Measurements from ENCODE around the gene ASPN. TPM values are rescaled to one million over a fixed set of nuclear protein-coding genes. Genes with fewer than 3 reads are reported as not detected.
A peak's percentile ranks its signal among the peaks of the same experiment; 100 is the strongest.

ASPN gene
- total and polyA plus RNA-seq, 10 of the 15 experiments (the other 5 are each of a cell fraction or from before 2014, with no cell fraction given), result 0.03 to 0.47 (median 0.42) TPM; not detected in 7

GRCh38 chr9:92507496-92507895, 25.2 kb upstream of the ASPN start (continued):
- TF ChIP-seq, protein P1, sequence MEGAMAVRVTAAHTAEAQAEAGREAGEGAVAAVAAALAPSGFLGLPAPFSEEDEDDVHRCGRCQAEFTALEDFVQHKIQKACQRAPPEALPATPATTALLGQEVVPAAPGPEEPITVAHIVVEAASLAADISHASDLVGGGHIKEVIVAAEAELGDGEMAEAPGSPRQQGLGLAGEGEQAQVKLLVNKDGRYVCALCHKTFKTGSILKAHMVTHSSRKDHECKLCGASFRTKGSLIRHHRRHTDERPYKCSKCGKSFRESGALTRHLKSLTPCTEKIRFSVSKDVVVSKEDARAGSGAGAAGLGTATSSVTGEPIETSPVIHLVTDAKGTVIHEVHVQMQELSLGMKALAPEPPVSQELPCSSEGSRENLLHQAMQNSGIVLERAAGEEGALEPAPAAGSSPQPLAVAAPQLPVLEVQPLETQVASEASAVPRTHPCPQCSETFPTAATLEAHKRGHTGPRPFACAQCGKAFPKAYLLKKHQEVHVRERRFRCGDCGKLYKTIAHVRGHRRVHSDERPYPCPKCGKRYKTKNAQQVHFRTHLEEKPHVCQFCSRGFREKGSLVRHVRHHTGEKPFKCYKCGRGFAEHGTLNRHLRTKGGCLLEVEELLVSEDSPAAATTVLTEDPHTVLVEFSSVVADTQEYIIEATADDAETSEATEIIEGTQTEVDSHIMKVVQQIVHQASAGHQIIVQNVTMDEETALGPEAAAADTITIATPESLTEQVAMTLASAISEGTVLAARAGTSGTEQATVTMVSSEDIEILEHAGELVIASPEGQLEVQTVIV (IDR thresholded peaks at IDR 0.05; ENCODE audit: borderline replicate concordance, partially characterized antibody), result no peak
- no peak for TF ChIP-seq GATAD2B (conservative IDR thresholded peaks at IDR 0.05; ENCODE audit: low read depth)

GRCh38 chr9:92507005-92507404, 24.7 kb upstream of the ASPN start:
- Histone ChIP-seq H3K79me2 (ENCODE audit: control insufficient read depth, insufficient read depth, low read length) (no peaks in the 10 kb centered on the region), H3K27ac (ENCODE audit: control insufficient read depth, insufficient read depth) (no peak overlapping the region), H3K4me1 (ENCODE audit: control insufficient read depth, insufficient read depth, low read length) (peaks cover 3% of the 10 kb centered on the region; the same call in 1 of the 2 replicates), H3K36me3 (ENCODE audit: control insufficient read depth in 2 of 2, insufficient read depth in 2 of 2, low read length in 1 of 2) (no peaks in the 10 kb centered on the region), H3K9ac (ENCODE audit: control insufficient read depth, insufficient read depth, low read length) (no peak overlapping the region), H3K9me3 (replicated peaks; ENCODE audit: control insufficient read depth, insufficient read depth, low read length) (no peaks in the 10 kb centered on the region), H3K4me2 (ENCODE audit: control insufficient read depth, insufficient read depth) (no peak overlapping the region), H3K4me3 (no peak overlapping the region), H4K20me1 (ENCODE audit: control insufficient read depth, insufficient read depth) (no peaks in the 10 kb centered on the region), H3K27me3 (replicated peaks in 1 of 2; ENCODE audit: control insufficient read depth in 2 of 2, insufficient read depth in 2 of 2, low read length in 1 of 2) (no peaks in the 10 kb centered on the region), H2AFZ (ENCODE audit: control insufficient read depth, low read depth, low read length) (no peak overlapping the region)
- ChIA-PET POLR2A (no interaction called here), SMC1A (ENCODE audit: uncharacterized antibody, unreplicated experiment) (no interaction called here), RAD21 (ENCODE audit: unreplicated experiment) (no interaction called here), CTCF (no interaction called here)
- no peak for FAIRE-seq
- 71% methylated on average over 2 of the region's 2 CpGs for WGBS (ENCODE audit: insufficient coverage, insufficient replicate concordance, low lambda C conversion rate, missing lambda C conversion rate)
- no peak for DNase-seq (ENCODE audit: low read depth, low spot score)
- in situ Hi-C loops (cut with MboI) (no loop called here), intact Hi-C loops (cut with micrococcal nuclease; ENCODE audit: unreplicated experiment) (loop anchor here (10.0 kb wide), 1 partner anchor 128 kb away; no protein-coding TSS in a partner anchor)
- no TSS peak for BruUV-seq (replicated peaks)
- ATAC-seq, result no peak
- TF ChIP-seq RAD21 (IDR thresholded peaks at IDR 0.05; ENCODE audit: insufficient read depth, low read depth, low read length), result 0 out of 2 replicates have a peak, but pooled peaks have one; percentile 6
- TF ChIP-seq NFYA (IDR thresholded peaks at IDR 0.05; ENCODE audit: borderline replicate concordance, low read depth, low read length), result no peak

All from GM12878 (cell line).